Skeletal muscle satellite cell (primary cell): ENCODE results near the gene GSG1.
"Not testable (repeated sequence)": the region's sequence is repeated elsewhere in the genome, so short reads cannot be mapped to it uniquely, and the experiment has no call there.

ENCODE experiments used
- H3K27me3 ChIP-seq: 2 replicates; pipeline ENCODE4 v1.7.0; 2013; ENCODE audit warnings: low read length; ENCODE audit not compliant: control insufficient read depth, insufficient read depth
- H3K36me3 ChIP-seq: 2 replicates; pipeline ENCODE4 v1.7.0; 2013; ENCODE audit warnings: mild to moderate bottlenecking, control low read depth, low read length; ENCODE audit not compliant: insufficient read depth
- H3K4me1 ChIP-seq: 2 replicates; pipeline ENCODE4 v1.7.0; 2013; ENCODE audit warnings: low read length; ENCODE audit not compliant: control insufficient read depth, insufficient read depth
- H3K4me2 ChIP-seq: 2 replicates; pipeline ENCODE4 v1.7.0; 2013; ENCODE audit warnings: mild to moderate bottlenecking, low read length
- H3K4me3 ChIP-seq: 2 replicates; pipeline ENCODE4 v1.7.0; 2013; ENCODE audit warnings: low read length
- H3K9ac ChIP-seq: 2 replicates; pipeline ENCODE4 v1.7.0; 2013; ENCODE audit warnings: mild to moderate bottlenecking, low read depth, low read length, moderate library complexity
- H3K9me3 ChIP-seq: replicated peaks from 2 replicates; pipeline ENCODE4 v1.7.0; 2013; ENCODE audit warnings: mild to moderate bottlenecking, control low read depth, low read length

GSG1 gene

DNA sequence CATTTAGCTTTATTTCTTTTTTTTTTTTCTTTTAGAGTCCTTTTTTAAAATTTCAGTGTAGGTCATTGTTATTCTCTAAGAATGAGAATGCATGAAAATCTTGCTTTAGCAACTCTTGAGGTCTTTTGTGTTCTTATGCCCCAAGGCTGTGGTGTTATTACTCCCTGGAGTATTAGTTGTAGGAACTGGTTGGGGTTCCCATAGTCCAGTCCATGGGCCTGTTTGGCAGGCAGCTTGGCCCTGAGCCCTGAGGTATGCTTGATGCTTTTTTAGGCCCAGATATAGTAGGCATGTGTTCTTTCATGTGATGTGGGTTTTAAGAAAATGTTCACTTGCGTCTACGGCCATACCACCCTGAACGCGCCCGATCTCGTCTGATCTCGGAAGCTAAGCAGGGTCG, 57.7 kb downstream of the GSG1 start:
- H3K36me3 ChIP-seq = no peaks in the 10 kb centered on the region
- peaks cover 6% of the 10 kb centered on the region for H3K4me1 ChIP-seq
- H3K9me3 ChIP-seq = no peaks in the 10 kb centered on the region
- no peak overlapping the region for H3K9ac ChIP-seq
- H3K27me3 ChIP-seq = no peaks in the 10 kb centered on the region
- H3K4me3 ChIP-seq = no peak overlapping the region
- no peak overlapping the region for H3K4me2 ChIP-seq

GRCh38 chr12:13044906-13045299, 58.6 kb downstream of the GSG1 start:
- peaks cover 6% of the 10 kb centered on the region for H3K4me1 ChIP-seq

GRCh38 chr12:13044002-13044905, 59.2 kb downstream of the GSG1 start, which contains the start of gene FAM234B:
FAM234B (plus strand) TSS chr12:13044381; CDS start chr12:13044404, 23 bp downstream.
- peak within 1 kb of the TSS; percentile 94 for H3K4me3 ChIP-seq
- H3K9ac ChIP-seq = peak within 1 kb of the TSS; percentile 81
- no peaks in the 10 kb centered on the region for H3K9me3 ChIP-seq
- H3K4me2 ChIP-seq = peak within 1 kb of the TSS; percentile 90
- H3K36me3 ChIP-seq = no peaks in the 10 kb centered on the region
- peaks cover 12% of the 10 kb centered on the region for H3K4me1 ChIP-seq
- no peaks in the 10 kb centered on the region for H3K27me3 ChIP-seq

More at GRCh38 chr12:13044906-13045299, 58.6 kb downstream of the GSG1 start:
- Histone ChIP-seq H3K9ac (peak overlapping the region; percentile 81), H3K4me2 (peak overlapping the region; percentile 90), H3K9me3 (no peaks in the 10 kb centered on the region), H3K4me3 (peak overlapping the region; percentile 94), H3K36me3 (no peaks in the 10 kb centered on the region), H3K27me3 (no peaks in the 10 kb centered on the region)

DNA sequence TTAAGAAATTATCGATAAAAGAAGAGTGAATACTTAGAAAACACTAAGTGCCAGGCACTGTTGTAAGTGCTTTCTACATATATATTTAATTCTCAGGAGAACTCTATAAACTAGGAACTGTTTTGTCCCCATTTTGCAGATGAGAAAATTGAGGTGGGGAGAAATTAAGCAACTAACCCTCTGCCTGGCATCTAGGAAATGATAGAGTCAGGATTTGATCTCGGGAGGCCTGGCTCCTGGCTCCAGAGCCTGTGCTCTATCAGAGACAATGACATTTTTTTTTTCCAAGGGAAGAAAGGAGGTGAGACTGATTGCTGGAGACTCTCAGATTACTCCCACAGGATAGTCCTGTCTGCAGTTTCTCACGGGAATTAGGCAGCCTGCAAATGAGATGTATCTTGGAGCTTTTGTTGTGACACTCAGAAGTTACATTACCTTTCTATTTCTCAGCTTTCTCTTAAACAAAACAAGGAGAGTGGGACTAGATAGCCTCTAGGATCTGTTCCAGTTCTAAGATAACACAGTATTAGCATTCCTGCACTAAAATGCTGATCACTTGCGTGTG, 60.7 kb downstream of the GSG1 start:
- no peaks in the 10 kb centered on the region for H3K36me3 ChIP-seq
- peaks cover 26% of the 10 kb centered on the region for H3K4me1 ChIP-seq
- H3K9me3 ChIP-seq = no peaks in the 10 kb centered on the region
- H3K4me3 ChIP-seq = no peak overlapping the region
- H3K27me3 ChIP-seq = no peaks in the 10 kb centered on the region
- no peak overlapping the region for H3K9ac ChIP-seq
- H3K4me2 ChIP-seq = no peak overlapping the region

DNA sequence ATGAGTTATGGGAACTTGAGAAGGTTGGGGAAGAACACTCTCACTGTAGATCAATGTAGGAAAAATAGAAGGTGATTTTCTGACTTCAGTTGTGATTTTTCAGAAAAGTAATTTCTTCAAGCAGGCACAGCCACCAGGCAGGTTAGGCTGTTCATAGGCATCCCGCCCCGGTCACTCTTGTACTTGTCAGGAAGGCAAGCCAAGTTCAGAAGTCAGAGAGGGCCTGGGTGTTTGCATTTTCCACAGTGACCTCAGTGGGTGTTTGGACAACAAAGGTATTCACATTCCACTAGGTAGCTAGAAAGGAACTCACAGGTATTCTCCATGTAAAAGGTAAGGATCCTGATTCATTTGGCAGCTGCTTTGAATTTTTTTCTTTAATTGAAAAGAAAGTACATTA, 62.2 kb downstream of the GSG1 start:
- no peaks in the 10 kb centered on the region for H3K36me3 ChIP-seq
- peaks cover 28% of the 10 kb centered on the region for H3K4me1 ChIP-seq

DNA sequence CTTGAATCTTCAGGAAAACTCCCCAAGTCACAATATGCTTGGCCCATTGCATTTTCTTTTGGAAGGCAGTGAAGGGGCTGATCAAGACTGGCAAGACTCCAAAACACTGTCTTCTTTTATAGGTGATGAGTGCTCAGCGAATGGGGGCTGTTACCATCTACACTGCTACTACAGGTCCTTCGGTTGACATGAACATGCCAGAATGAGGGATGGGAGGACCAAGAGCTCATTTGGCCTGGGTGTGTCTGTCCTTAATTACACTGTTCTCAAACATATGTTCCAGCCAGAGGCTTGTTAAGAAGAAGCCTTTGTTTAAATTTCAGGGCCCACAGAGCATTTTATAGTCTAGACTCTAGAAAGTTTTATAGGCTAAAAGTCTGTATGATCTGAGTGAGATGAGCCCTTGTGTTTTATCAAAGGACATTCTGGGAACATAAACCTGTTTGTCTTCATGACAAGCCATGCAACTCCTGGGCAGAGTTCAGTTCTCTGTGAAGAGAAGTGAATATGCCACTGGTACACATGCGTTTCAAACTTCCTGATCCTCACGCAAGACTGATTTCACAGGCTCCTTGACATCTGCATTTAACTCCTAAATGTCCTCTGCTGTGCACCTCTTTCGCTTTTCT, 64.0 kb downstream of the GSG1 start:
- Histone ChIP-seq H3K4me3 (no peak overlapping the region), H3K36me3 (no peaks in the 10 kb centered on the region), H3K4me2 (no peak overlapping the region), H3K9me3 (no peaks in the 10 kb centered on the region), H3K4me1 (peaks cover 28% of the 10 kb centered on the region), H3K27me3 (no peaks in the 10 kb centered on the region), H3K9ac (no peak overlapping the region)

More for the DNA sequence above, 62.2 kb downstream of the GSG1 start:
- Histone ChIP-seq H3K27me3 (no peaks in the 10 kb centered on the region), H3K4me3 (no peak overlapping the region), H3K9me3 (no peaks in the 10 kb centered on the region), H3K9ac (no peak overlapping the region), H3K4me2 (no peak overlapping the region)

- Histone ChIP-seq H3K36me3 (no peaks in the 10 kb centered on the region), H3K4me2 (peak overlapping the region; percentile 58), H3K27me3 (no peaks in the 10 kb centered on the region), H3K9me3 (no peaks in the 10 kb centered on the region), H3K4me1 (peaks cover 23% of the 10 kb centered on the region), H3K9ac (no peak overlapping the region), H3K4me3 (no peak overlapping the region)
Observed at GRCh38 chr12:13038491-13039161, 64.8 kb downstream of the GSG1 start.

- peaks cover 22% of the 10 kb centered on the region for H3K4me1 ChIP-seq
- H3K9ac ChIP-seq = no peak overlapping the region
- H3K27me3 ChIP-seq = no peaks in the 10 kb centered on the region
- no peak overlapping the region for H3K4me3 ChIP-seq
- no peak overlapping the region for H3K4me2 ChIP-seq
- H3K36me3 ChIP-seq = no peaks in the 10 kb centered on the region
- H3K9me3 ChIP-seq = no peaks in the 10 kb centered on the region
Observed at GRCh38 chr12:13036881-13037280, 66.6 kb downstream of the GSG1 start.

- H3K36me3 ChIP-seq, H3K4me3 ChIP-seq, H3K9ac ChIP-seq, H3K9me3 ChIP-seq, H3K4me2 ChIP-seq, H3K27me3 ChIP-seq: not testable (repeated sequence)
- H3K4me1 ChIP-seq = peaks cover 22% of the 10 kb centered on the region
Observed at GRCh38 chr12:13035335-13035734, 68.1 kb downstream of the GSG1 start.
